Urinary bladder (tissue), 4 donors: ENCODE measurements around the gene WNK3. TPM values are rescaled to one million over a fixed set of nuclear protein-coding genes. Genes with fewer than 3 reads are reported as not detected.

Experiments used
- DNase-seq: peaks from one replicate; pipeline ENCODE4 v3.0.0-alpha.2; 2015; ENCODE audit errors: extremely low spot score
- H3K27ac ChIP-seq: one replicate; pipeline ENCODE4 v1.5.1; 2013; ENCODE audit warnings: low read depth, mild to moderate bottlenecking, moderate library complexity
- H3K36me3 ChIP-seq: one replicate; pipeline ENCODE4 v1.6.1; 2013; ENCODE audit warnings: mild to moderate bottlenecking, moderate library complexity; ENCODE audit not compliant: insufficient read depth
- H3K4me1 ChIP-seq: one replicate; pipeline ENCODE4 v1.6.1; 2013; ENCODE audit warnings: mild to moderate bottlenecking, moderate library complexity; ENCODE audit not compliant: insufficient read depth
- H3K4me3 ChIP-seq: one replicate; pipeline ENCODE4 v1.5.1; 2013; ENCODE audit warnings: low read depth, low read length
- WGBS: extraction: QIAGEN DNeasy Blood & Tissue Kit; methylation state at CpG from one replicate; pipeline ENCODE4 v1.1.7; 2013; 5-methylcytosine and 5-hydroxymethylcytosine counted together
- polyA plus RNA-seq: library from polyadenylated mRNA; stranded (reverse); fragments of 200-250 nt; gene quantifications from one replicate; pipeline ENCODE4 v1.2.3, GENCODE V29; 2013
- total RNA-seq: library from RNA; depleted of rRNA; stranded (reverse); fragments of >200 nt; gene quantifications from one replicate; pipeline ENCODE4 v1.2.3, GENCODE V29; 2014
- donor health status: healthy with polysubstance abuse.
- donor health status: healthy.

Gene WNK3
- total and polyA plus RNA-seq, 2 donors, result 0.49 to 8.7 TPM

DNA sequence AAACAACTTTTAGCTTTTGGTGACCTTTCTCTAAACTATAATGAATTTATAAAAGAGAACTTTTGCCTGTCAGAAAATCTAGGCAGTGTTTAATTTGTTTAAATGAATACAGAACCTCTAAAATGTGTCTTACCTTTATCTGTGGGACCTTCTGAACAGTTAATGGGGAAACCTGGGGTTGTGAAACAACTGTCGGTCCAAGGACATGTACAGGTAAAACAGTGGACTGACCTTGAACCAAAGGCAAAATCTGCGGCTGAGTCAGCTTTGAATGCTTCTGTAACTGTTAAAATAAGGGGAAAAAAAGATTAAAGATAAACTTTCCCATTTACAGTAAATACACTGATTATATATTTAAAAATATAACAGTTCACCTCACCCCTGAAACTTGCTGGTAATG, 65.1 kb downstream of the WNK3 start:
- H3K4me3 ChIP-seq, result no peak overlapping the region
- H3K4me1 ChIP-seq, result no peaks in the 10 kb centered on the region
- no peak for DNase-seq
- H3K36me3 ChIP-seq, result peaks cover 2% of the 10 kb centered on the region
- H3K27ac ChIP-seq, result no peak overlapping the region
- WGBS, result 96% methylated on average over 2 of the region's 2 CpGs

DNA sequence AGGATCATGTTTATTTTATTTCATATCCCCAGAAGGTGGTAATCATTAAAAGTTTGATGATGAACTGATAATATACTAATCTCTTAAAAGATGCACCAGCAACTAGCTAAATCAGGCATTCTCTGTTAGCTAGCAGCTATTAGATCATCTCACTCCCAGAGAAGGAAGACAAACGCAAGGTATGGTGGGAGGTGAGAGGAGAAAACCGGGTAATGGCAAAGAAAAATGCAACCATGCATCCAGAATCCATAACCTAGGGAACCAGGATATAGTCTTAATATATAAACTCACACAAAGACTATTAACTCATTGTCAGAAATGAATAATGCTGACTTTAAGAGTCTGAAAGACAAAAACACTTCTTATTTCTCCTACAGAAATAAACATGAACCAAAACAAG, 66.1 kb downstream of the WNK3 start:
- no peak for DNase-seq
- Histone ChIP-seq H3K36me3 (peaks cover 2% of the 10 kb centered on the region), H3K4me3 (no peak overlapping the region), H3K27ac (no peak overlapping the region), H3K4me1 (no peaks in the 10 kb centered on the region)
- WGBS, result 95% methylated on average over 2 of the region's 2 CpGs

DNA sequence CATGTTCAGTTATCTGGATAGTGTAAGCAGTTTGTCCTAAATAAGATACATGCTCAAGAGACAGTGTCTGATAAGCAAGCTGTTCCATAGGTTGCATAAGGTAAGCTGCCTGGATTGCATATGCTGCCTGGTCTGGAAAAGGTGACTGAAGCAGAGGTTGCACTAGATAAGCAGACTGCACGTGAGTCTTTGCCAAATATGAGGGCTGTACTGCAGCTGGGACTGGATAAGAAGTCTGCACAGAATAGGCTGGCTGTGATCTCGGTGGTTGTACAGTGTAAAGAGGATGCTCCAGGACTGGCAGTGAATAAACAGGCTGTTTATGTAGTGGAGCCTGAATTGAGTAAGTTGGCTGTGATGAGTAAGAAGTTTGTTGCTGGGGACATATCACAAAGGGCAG, 68.9 kb downstream of the WNK3 start:
- WGBS, result 50% methylated on average over 2 of the region's 2 CpGs
- peaks cover 2% of the 10 kb centered on the region for H3K36me3 ChIP-seq
- no peak overlapping the region for H3K27ac ChIP-seq
- no peaks in the 10 kb centered on the region for H3K4me1 ChIP-seq
- H3K4me3 ChIP-seq, result no peak overlapping the region
- DNase-seq, result no peak

DNA sequence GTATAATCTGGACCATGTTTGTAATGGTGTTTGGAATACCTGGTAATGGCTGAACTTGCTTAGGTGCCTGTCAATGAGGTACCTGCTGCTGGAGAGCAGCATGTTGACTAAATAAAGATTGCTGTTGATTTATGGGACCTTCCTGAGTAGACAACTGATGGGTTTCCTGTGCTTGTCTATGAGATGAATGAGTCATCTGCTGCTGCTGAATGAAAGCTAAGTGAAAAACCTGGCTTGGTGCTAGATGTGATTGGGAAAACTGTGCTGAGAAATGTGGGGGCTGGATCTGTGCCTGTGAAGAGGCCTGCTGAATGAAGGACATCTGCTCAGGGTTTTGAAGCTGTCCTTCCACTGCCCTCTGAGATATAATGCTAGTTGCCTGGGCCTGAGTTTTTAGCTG, 69.6 kb downstream of the WNK3 start:
- H3K36me3 ChIP-seq, result peaks cover 2% of the 10 kb centered on the region
- DNase-seq, result no peak
- no peaks in the 10 kb centered on the region for H3K4me1 ChIP-seq
- no peak overlapping the region for H3K27ac ChIP-seq
- H3K4me3 ChIP-seq, result no peak overlapping the region

DNA sequence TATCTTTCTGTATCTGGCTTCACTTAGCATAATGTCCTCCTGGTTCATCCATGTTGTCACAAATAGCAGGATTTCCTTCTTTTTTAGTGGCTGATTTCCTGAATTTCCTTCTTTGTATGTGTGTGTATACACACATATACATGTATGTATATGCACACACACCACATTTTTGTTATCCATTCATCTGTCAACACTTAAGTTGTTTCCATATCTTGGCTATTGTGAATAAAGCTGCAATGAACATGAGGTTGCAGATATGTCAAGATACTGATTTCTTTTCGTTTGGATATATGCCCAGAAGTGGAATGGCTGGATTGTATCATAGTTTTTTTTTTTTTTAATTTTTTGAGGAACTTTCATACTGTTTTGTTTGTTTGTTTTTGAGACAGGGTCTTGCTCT, 76.2 kb downstream of the WNK3 start:
- no peaks in the 10 kb centered on the region for H3K36me3 ChIP-seq

DNA sequence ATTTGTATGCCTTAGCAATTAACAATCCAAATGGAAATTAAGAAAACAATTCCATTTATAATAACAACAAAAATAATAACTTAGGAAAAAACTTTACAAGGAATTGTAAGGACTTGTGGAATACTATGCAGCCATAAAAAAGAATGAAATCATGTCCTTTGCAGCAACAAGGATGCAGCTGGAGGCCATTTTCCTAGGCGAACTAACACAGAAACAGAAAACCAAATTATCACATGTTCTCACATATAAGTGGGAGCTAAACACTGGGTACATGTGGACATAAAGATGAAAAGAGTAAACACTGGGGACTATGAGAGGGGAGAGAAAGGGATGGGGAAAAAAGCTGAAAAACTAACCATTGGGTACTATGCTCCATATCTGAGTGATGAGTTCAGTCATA, 77.4 kb downstream of the WNK3 start:
- no peak overlapping the region for H3K27ac ChIP-seq
- no peak for DNase-seq
- H3K36me3 ChIP-seq, result no peaks in the 10 kb centered on the region
- no peaks in the 10 kb centered on the region for H3K4me1 ChIP-seq
- WGBS, result 98% methylated on average over 1 of the region's 1 CpG
- no peak overlapping the region for H3K4me3 ChIP-seq

More for the DNA sequence above, 76.2 kb downstream of the WNK3 start:
- Histone ChIP-seq H3K4me3 (no peak overlapping the region), H3K4me1 (no peaks in the 10 kb centered on the region), H3K27ac (no peak overlapping the region)
- no peak for DNase-seq
- WGBS, result 42% methylated on average over 1 of the region's 1 CpG

DNA sequence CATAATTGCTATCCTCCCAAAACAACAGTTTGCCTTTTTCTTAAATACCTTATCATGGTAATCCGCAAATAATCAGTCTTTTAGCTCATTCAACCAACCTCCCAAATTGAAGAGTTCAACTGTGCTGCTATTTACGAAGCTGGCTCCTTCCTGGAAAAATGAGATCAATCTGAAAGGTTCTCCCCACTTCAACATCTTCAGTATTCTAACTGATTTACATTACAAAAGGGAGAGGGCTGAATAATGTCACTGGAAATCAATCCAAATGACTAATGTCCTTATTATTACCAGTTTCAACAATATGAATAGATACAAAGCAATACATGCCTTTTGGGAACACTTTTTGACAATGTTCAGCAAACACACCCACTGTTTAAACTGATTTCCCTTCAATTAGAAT, 86.2 kb downstream of the WNK3 start:
- no peak overlapping the region for H3K27ac ChIP-seq
- WGBS, result 94% methylated on average over 2 of the region's 2 CpGs
- no peaks in the 10 kb centered on the region for H3K4me1 ChIP-seq
- H3K36me3 ChIP-seq, result no peaks in the 10 kb centered on the region
- H3K4me3 ChIP-seq, result no peak overlapping the region
- no peak for DNase-seq

DNA sequence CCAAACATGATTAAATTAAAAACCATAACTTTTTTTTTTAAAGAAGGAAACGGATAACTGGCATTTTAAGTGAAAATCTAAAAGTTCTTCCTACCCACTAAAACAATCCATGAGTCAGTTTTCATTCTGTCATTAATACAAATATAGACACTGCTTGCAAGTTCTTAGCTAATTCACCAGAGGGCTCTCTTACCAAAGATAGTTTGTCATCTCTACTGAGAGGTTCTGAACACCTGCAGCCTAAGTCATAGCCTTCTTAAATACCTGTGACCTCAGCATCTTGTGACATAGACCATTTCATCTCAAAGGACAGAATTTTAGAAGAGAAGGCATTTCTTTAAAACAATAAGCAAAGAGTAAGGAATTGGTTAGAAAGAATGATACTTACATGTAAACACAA, 109.5 kb downstream of the WNK3 start:
- no peak for DNase-seq
- Histone ChIP-seq H3K4me1 (no peaks in the 10 kb centered on the region), H3K27ac (no peak overlapping the region), H3K4me3 (no peak overlapping the region), H3K36me3 (no peaks in the 10 kb centered on the region)
- WGBS, result 69% methylated on average over 1 of the region's 1 CpG

DNA sequence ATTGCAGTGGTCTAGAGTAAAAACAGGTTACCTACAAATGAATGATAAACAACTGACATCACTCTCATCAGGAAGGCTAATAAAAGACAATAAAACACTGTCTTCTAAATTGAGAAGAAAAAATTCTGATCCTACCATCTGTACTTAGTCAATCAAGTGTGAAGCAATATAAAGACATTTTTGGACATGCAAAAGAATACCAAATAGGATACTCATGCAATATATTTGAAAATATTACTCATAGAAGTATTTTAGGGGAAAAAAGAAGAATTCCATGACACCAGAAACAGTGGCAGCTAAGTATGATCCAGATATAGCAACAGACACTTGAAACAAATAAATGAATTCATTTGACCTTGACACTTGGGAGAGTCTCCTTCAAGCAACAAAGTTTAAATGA, 111.0 kb downstream of the WNK3 start:
- H3K4me3 ChIP-seq, result no peak overlapping the region
- H3K27ac ChIP-seq, result no peak overlapping the region
- DNase-seq, result no peak
- no peaks in the 10 kb centered on the region for H3K4me1 ChIP-seq
- H3K36me3 ChIP-seq, result no peaks in the 10 kb centered on the region

DNA sequence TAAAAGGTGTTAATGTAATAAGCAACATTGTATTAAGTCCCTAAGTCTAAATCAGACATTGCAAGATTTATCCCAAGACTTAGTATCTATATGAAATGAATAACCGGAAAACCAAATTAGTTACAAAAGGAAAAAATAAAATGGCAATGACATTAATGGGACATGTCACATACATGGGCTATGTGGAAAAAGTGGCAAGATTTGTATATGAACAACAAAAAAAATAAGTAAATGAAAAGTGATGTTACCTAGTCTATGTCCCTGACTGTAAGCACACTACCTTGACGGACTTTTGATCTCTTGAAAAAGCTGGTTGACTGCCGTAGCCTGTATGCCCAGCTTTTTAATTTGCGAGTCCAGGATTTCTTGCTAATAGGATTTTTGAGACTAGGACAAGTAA, 119.3 kb downstream of the WNK3 start:
- H3K4me3 ChIP-seq, result no peak overlapping the region
- H3K27ac ChIP-seq, result no peak overlapping the region
- whole genome bisulfite sequencing, result over 99% methylated on average over 4 of the region's 4 CpGs
- no peaks in the 10 kb centered on the region for H3K36me3 ChIP-seq
- H3K4me1 ChIP-seq, result no peaks in the 10 kb centered on the region
- DNase-seq, result no peak

DNA sequence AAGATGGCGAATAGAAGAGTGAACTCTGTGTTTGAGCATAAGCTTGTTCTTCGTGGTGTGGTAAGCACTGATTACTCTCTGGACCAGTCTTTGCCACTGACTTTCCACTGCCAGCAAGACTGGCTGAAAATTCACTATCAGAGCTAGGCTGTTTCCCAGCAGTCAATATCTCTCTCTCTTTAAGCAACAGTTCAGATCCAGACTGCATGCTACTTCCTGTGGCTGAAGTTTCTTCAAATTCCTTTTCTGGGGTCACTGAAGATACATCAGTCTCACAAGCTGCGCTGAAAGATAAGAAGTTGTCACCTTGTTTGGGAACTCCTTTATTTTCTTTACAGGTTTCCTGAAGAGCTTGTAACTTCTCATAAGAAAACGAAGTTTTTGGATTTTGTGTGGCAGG, 120.8 kb downstream of the WNK3 start:
- H3K36me3 ChIP-seq, result no peaks in the 10 kb centered on the region
- no peak for DNase-seq
- H3K27ac ChIP-seq, result no peak overlapping the region
- WGBS, result 84% methylated on average over 4 of the region's 4 CpGs
- H3K4me1 ChIP-seq, result no peaks in the 10 kb centered on the region
- no peak overlapping the region for H3K4me3 ChIP-seq

DNA sequence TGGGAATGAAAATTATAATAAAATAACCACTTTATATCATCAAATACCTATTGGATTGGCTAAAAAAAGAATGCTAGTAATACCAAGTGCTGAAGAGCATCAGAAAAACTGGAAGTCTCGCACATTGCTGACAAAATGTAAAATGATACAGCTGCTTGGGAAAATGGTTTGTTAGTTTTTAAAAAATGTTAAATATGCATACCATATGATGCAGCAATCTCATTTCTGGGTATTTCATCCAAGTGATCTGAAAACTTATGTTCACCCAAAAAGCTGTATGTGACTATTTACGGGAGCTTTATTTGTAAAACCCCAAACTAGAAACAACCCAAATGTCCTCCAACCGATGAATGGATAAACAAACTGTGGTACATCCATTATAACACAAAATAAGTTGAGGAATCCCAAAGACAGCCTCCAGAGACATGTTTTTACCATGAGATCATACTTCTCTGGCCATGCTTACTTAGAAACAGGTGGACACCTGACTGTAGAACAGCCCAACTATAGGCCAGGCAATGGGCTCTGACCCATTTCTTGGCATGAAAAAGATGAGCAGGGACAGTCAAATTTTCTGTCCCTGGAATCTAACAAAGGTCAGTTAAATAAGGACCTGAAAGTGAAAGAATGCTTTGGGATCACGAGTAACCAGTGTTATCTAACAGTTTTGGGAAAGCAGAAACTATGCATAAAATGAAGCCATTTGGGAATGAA, 127.3 kb downstream of the WNK3 start:
- no peak overlapping the region for H3K27ac ChIP-seq
- DNase-seq, result no peak
- no peak overlapping the region for H3K4me3 ChIP-seq
- H3K4me1 ChIP-seq, result no peaks in the 10 kb centered on the region
- 49% methylated on average over 4 of the region's 4 CpGs for WGBS
- no peaks in the 10 kb centered on the region for H3K36me3 ChIP-seq

DNA sequence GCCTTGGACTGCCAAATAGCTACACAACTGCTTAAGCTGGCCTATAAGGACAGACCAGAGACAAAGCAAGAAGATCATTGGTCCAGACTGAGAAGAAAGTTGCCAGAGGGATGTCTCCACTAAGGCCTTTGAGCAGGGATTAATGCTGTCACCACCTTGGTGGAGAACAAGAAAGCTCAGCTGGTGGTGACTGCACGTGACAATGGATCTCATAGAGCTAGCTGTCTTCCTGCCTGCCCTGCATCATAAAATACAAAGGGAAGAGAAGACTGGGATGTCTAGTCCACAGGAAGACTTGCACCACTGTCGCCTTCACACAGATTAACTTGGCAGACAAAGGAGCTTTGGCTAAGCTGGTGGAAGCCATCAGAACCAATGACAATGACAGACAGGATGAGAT, 134.3 kb downstream of the WNK3 start:
- DNase-seq, result no peak
- Histone ChIP-seq H3K27ac (no peak overlapping the region), H3K4me3 (no peak overlapping the region), H3K4me1 (no peaks in the 10 kb centered on the region), H3K36me3 (no peaks in the 10 kb centered on the region)
- 78% methylated on average over 2 of the region's 2 CpGs for WGBS

DNA sequence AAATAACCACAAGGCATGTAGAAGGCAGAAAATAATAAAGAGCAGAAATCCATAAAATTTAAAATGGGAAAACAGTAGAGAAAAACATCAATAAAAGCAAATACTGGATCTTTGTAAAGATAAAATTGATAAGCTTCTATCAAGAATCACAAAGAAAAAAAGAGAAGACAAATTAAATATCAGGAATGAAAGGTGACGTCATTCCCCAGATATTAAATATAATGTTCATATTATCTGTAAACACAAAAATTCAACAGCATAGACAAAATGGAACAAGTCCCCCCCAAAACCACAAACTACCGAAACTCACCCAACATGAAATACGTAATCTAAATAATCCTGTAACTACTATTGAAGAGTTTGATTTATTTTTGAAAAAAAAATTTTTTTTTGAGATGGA, 144.2 kb downstream of the WNK3 start:
- Histone ChIP-seq H3K4me1 (no peaks in the 10 kb centered on the region), H3K27ac (no peak overlapping the region), H3K36me3 (no peaks in the 10 kb centered on the region), H3K4me3 (no peak overlapping the region)
- DNase-seq, result no peak
- WGBS, result 95% methylated on average over 3 of the region's 3 CpGs

DNA sequence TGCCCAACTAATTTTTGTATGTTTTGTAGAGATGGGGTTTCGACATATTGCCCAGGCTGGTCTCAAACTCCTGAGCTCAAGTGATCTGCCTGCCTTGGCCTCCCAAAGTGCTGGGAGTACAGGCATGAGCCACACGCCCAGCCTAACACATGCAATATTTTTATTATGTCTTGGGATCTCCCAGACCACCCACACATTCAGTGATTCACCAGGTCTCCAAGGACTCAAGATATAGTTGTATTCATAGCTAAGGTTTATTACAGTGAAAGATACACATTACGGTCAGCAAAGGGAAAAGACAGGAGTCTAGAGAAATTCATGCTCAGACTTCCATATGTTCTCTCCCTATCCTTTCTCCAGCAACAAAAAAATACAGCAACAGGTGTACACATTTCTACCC, 149.3 kb downstream of the WNK3 start:
- Histone ChIP-seq H3K4me1 (no peaks in the 10 kb centered on the region), H3K36me3 (no peaks in the 10 kb centered on the region), H3K4me3 (no peak overlapping the region), H3K27ac (no peak overlapping the region)
- DNase-seq, result no peak
- WGBS, result 60% methylated on average over 3 of the region's 3 CpGs
